Activated naive CD4-positive, alpha-beta T cell treated with anti-CD3 and anti-CD28 coated beads, Interleukin-2, amount 50 U/mL, for 24 hours (primary cell): ENCODE data around the gene USP24.

Experiments
- H3K27ac Mint-ChIP-seq: one replicate; pipeline ENCODE4 v1.8.0; 2021; ENCODE audit warnings: mild to moderate bottlenecking, mixed read lengths
- H3K27me3 Mint-ChIP-seq: one replicate; pipeline ENCODE4 v1.8.0; 2021; ENCODE audit warnings: mixed read lengths
- H3K36me3 Mint-ChIP-seq: one replicate; pipeline ENCODE4 v1.8.0; 2021; ENCODE audit warnings: mixed read lengths
- H3K4me1 Mint-ChIP-seq: one replicate; pipeline ENCODE4 v1.8.0; 2021; ENCODE audit warnings: mixed read lengths
- H3K4me3 Mint-ChIP-seq: one replicate; pipeline ENCODE4 v1.8.0; 2021; ENCODE audit warnings: mild to moderate bottlenecking, mixed read lengths
- H3K9me3 Mint-ChIP-seq: one replicate; pipeline ENCODE4 v1.8.0; 2021; ENCODE audit warnings: mixed read lengths

USP24 gene

GRCh38 chr1:55167224-55167871 is 47.8 kb downstream of the USP24 start:
- no peaks in the 10 kb centered on the region for H3K9me3 Mint-ChIP-seq
- H3K27me3 Mint-ChIP-seq, result no peaks in the 10 kb centered on the region
- peaks cover 61% of the 10 kb centered on the region for H3K4me1 Mint-ChIP-seq
- H3K27ac Mint-ChIP-seq, result peak overlapping the region; percentile 89
- H3K36me3 Mint-ChIP-seq, result peaks cover 30% of the 10 kb centered on the region
- peak overlapping the region; percentile 49 for H3K4me3 Mint-ChIP-seq

GRCh38 chr1:55164906-55165305 is 50.3 kb downstream of the USP24 start:
- Mint-ChIP-seq H3K9me3 (no peaks in the 10 kb centered on the region), H3K27ac (peak overlapping the region; percentile 90), H3K27me3 (no peaks in the 10 kb centered on the region), H3K4me3 (peak overlapping the region; percentile 36), H3K36me3 (peaks cover 25% of the 10 kb centered on the region), H3K4me1 (peaks cover 47% of the 10 kb centered on the region)

- Mint-ChIP-seq H3K36me3 (peaks cover 19% of the 10 kb centered on the region), H3K4me3 (no peak overlapping the region), H3K27ac (no peak overlapping the region), H3K27me3 (no peaks in the 10 kb centered on the region), H3K9me3 (no peaks in the 10 kb centered on the region), H3K4me1 (peaks cover 18% of the 10 kb centered on the region)
These were observed 55.6 kb downstream of the USP24 start for GRCh38 chr1:55159571-55159970.

- Mint-ChIP-seq H3K4me3 (peak overlapping the region; percentile 27), H3K9me3 (no peaks in the 10 kb centered on the region), H3K27ac (peak overlapping the region; percentile 86), H3K4me1 (peaks cover 27% of the 10 kb centered on the region), H3K36me3 (peaks cover 24% of the 10 kb centered on the region), H3K27me3 (no peaks in the 10 kb centered on the region)
These were observed 58.6 kb downstream of the USP24 start for GRCh38 chr1:55156608-55157007.

GRCh38 chr1:55156093-55156492 is 59.1 kb downstream of the USP24 start:
- H3K36me3 Mint-ChIP-seq, result peaks cover 29% of the 10 kb centered on the region
- H3K4me3 Mint-ChIP-seq, result no peak overlapping the region
- peak overlapping the region; percentile 91 for H3K27ac Mint-ChIP-seq
- H3K27me3 Mint-ChIP-seq, result no peaks in the 10 kb centered on the region
- H3K4me1 Mint-ChIP-seq, result peaks cover 32% of the 10 kb centered on the region
- H3K9me3 Mint-ChIP-seq, result no peaks in the 10 kb centered on the region

- no peak overlapping the region for H3K27ac Mint-ChIP-seq
- peaks cover 38% of the 10 kb centered on the region for H3K4me1 Mint-ChIP-seq
- no peak overlapping the region for H3K4me3 Mint-ChIP-seq
- peaks cover 30% of the 10 kb centered on the region for H3K36me3 Mint-ChIP-seq
- no peaks in the 10 kb centered on the region for H3K9me3 Mint-ChIP-seq
- H3K27me3 Mint-ChIP-seq, result no peaks in the 10 kb centered on the region
These were observed 59.6 kb downstream of the USP24 start for GRCh38 chr1:55155522-55155921.

DNA sequence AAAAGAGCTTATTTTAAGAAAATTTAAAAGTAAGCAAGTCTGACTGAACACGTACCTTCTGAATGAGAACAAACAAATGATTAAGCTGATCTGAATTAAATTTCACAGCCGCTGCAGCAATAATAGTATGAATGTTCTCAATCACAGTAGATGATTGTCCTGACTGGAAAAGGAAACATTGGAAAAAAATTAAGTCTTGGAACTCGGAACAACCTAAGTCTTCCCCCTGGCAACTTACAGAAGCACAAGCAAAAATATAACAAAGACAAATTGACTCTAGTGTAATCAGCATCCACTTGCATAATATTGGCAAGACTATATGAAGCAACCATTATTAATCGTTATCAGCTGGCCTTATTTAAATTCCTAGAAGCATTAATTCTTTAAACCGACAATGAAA is 60.5 kb downstream of the USP24 start:
- peaks cover 30% of the 10 kb centered on the region for H3K36me3 Mint-ChIP-seq
- H3K9me3 Mint-ChIP-seq, result no peaks in the 10 kb centered on the region
- H3K4me1 Mint-ChIP-seq, result peaks cover 38% of the 10 kb centered on the region
- H3K4me3 Mint-ChIP-seq, result no peak overlapping the region
- peak overlapping the region; percentile 51 for H3K27ac Mint-ChIP-seq
- no peaks in the 10 kb centered on the region for H3K27me3 Mint-ChIP-seq

- Mint-ChIP-seq H3K27ac (peak overlapping the region; percentile 98), H3K9me3 (no peaks in the 10 kb centered on the region), H3K4me1 (peaks cover 38% of the 10 kb centered on the region), H3K36me3 (peaks cover 25% of the 10 kb centered on the region), H3K27me3 (no peaks in the 10 kb centered on the region), H3K4me3 (no peak overlapping the region)
These were observed 62.1 kb downstream of the USP24 start for GRCh38 chr1:55153031-55153430.

- H3K4me1 Mint-ChIP-seq, result peaks cover 39% of the 10 kb centered on the region
- H3K9me3 Mint-ChIP-seq, result no peaks in the 10 kb centered on the region
- peak overlapping the region; percentile 98 for H3K27ac Mint-ChIP-seq
- no peaks in the 10 kb centered on the region for H3K27me3 Mint-ChIP-seq
- H3K4me3 Mint-ChIP-seq, result peak overlapping the region; percentile 78
- H3K36me3 Mint-ChIP-seq, result peaks cover 20% of the 10 kb centered on the region
These were observed 64.1 kb downstream of the USP24 start for GRCh38 chr1:55150880-55151588.

GRCh38 chr1:55148676-55149075 is 66.5 kb downstream of the USP24 start:
- peaks cover 35% of the 10 kb centered on the region for H3K4me1 Mint-ChIP-seq
- peaks cover 19% of the 10 kb centered on the region for H3K36me3 Mint-ChIP-seq
- no peaks in the 10 kb centered on the region for H3K9me3 Mint-ChIP-seq
- H3K27me3 Mint-ChIP-seq, result no peaks in the 10 kb centered on the region
- no peak overlapping the region for H3K4me3 Mint-ChIP-seq
- no peak overlapping the region for H3K27ac Mint-ChIP-seq

DNA sequence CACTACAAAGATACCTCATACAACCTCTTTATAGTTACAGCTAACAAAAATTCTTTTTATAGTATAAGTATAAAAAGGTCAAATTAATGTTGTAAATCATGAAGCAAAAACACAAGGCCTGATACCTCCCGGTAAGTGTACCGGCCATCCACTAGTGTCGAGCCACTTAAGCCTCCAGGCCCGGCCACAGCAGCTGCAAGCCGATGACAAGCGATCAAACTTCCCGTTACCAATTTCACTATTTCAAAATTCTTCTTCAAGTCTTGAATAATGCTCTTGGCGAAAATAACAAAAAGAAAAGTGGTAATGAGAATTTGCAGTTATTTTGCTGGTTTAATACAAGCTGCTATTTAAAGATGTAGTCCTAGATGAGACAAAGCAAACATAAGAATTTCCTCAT is 67.6 kb downstream of the USP24 start:
- H3K36me3 Mint-ChIP-seq, result peaks cover 17% of the 10 kb centered on the region
- no peaks in the 10 kb centered on the region for H3K27me3 Mint-ChIP-seq
- peaks cover 26% of the 10 kb centered on the region for H3K4me1 Mint-ChIP-seq
- no peak overlapping the region for H3K27ac Mint-ChIP-seq
- no peaks in the 10 kb centered on the region for H3K9me3 Mint-ChIP-seq
- H3K4me3 Mint-ChIP-seq, result no peak overlapping the region

DNA sequence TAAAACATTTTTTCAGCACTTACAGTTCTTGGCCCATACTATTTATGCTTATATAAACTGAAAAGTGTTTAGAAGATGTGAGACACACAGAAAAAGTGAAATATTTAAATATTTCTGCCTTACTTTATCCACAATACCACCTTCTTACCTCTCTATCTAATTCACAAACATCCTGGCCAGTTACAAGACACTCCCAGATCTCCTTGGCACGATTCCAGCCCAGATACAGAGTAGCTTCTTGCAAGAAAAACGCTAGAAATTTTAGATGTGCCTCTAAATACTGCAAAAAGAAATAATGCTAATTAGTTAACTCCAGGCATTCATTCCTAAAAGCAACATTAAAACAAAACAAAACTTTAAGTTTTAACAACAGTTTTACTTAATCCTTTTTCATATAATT is 68.4 kb downstream of the USP24 start:
- Mint-ChIP-seq H3K27ac (no peak overlapping the region), H3K27me3 (no peaks in the 10 kb centered on the region), H3K9me3 (no peaks in the 10 kb centered on the region), H3K4me1 (peaks cover 19% of the 10 kb centered on the region), H3K4me3 (no peak overlapping the region), H3K36me3 (peaks cover 20% of the 10 kb centered on the region)

GRCh38 chr1:55144886-55145285 is 70.3 kb downstream of the USP24 start:
- Mint-ChIP-seq H3K9me3 (no peaks in the 10 kb centered on the region), H3K4me1 (peaks cover 17% of the 10 kb centered on the region), H3K4me3 (no peak overlapping the region), H3K36me3 (peaks cover 13% of the 10 kb centered on the region), H3K27me3 (no peaks in the 10 kb centered on the region), H3K27ac (no peak overlapping the region)

DNA sequence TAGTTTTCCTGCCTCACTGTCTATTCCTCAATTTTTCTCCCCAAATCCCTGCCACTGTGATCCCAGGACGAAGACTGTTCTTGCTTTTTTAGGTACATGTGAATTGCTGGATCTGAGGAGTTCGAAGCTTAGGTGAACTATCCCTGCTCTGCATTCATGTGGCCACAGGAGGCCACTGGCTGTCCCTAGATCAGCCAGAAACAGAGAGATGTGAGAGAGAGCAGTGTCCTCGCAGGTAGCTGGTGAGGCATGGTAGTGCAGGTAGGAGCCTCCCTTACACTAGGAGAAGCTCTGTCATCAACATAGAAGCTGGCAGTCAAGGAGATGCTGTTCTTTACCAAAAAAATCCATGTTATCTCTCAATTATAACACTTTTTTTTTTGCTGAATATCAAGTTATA is 71.5 kb downstream of the USP24 start:
- peaks cover 15% of the 10 kb centered on the region for H3K36me3 Mint-ChIP-seq
- no peak overlapping the region for H3K4me3 Mint-ChIP-seq
- no peaks in the 10 kb centered on the region for H3K27me3 Mint-ChIP-seq
- H3K27ac Mint-ChIP-seq, result peak overlapping the region; percentile 9
- H3K4me1 Mint-ChIP-seq, result peaks cover 17% of the 10 kb centered on the region
- H3K9me3 Mint-ChIP-seq, result no peaks in the 10 kb centered on the region

DNA sequence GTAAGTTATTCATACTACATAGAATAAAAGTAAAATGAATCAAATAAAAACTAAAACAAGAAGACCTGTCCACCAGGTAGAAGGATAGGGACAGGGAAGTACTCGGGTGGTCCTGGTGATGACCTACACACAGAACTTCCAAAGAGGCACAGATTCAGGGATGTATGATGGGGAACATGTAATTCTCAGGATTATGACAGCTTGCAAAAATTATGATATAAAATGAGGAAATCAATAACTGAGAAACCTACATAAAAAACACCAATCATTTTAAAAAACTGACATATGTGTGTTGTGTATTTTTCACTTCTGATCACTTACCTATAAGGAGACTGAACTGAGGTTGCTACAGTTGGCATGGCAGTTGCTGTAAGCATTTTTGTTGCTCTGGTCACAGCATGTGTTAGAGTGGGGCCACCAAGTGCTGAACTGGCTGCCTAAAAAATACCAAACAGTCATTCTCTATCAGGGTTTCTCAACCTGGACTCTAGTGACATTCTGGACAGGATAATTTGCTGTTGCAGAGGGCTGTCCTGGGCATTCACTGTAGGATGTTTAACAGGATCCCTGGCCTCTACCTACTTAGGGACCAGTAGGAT is 73.8 kb downstream of the USP24 start:
- peaks cover 15% of the 10 kb centered on the region for H3K36me3 Mint-ChIP-seq
- H3K4me3 Mint-ChIP-seq, result no peak overlapping the region
- peak overlapping the region; percentile 94 for H3K27ac Mint-ChIP-seq
- no peaks in the 10 kb centered on the region for H3K9me3 Mint-ChIP-seq
- H3K4me1 Mint-ChIP-seq, result peaks cover 11% of the 10 kb centered on the region
- no peaks in the 10 kb centered on the region for H3K27me3 Mint-ChIP-seq

GRCh38 chr1:55140546-55140983 is 74.6 kb downstream of the USP24 start:
- Mint-ChIP-seq H3K27me3 (no peaks in the 10 kb centered on the region), H3K36me3 (peaks cover 11% of the 10 kb centered on the region), H3K4me3 (peak overlapping the region; percentile 44), H3K27ac (peak overlapping the region; percentile 76), H3K4me1 (peaks cover 11% of the 10 kb centered on the region), H3K9me3 (no peaks in the 10 kb centered on the region)
